NCI-H524 treated with DMSO at 0.1 percent for 48 hours (cell line): Measurements from ENCODE around the gene ARHGEF1.
"Not testable (repeated sequence)": the region's sequence is repeated elsewhere in the genome, so short reads cannot be mapped to it uniquely, and the experiment has no call there.

Experiments
- DNase-seq: peaks from one replicate; lab custom pipeline; 2025; lab: John Stamatoyannopoulos, UW

ARHGEF1 gene

DNA sequence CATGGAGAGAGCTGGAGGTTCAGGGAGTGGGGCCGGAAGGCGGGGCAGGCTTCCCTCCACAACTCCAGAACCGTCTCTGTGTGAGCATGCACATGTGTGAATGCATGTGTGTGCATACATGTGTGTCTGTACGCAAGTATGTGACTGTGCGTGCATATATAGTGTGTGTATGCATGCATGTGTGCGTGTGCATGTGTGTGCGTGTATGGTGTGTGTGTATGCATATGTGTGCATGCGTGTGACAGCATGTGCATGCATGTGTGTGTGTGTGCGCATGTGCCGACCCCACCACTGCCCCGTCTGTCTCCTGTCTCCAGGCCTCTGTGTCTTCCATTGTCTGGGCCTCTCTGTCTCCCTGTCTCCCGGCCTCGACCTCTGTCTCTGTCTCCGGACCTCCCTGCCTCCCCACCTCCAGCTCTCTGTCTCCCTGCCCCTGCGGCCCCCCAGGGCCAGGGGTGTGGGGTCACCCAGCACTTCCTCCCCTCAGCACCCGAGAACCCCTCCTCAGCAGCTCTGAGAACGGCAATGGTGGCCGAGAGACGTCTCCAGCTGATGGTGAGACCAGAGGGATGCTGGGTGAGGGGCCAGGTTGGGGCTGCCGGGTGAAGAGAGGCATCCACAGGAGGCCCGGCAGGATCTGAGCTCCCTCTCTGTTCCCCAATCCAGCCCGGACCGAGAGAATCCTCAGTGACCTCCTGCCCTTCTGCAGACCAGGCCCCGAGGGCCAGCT is 22.5 kb downstream of the ARHGEF1 start:
- DNase-seq: no peak

DNA sequence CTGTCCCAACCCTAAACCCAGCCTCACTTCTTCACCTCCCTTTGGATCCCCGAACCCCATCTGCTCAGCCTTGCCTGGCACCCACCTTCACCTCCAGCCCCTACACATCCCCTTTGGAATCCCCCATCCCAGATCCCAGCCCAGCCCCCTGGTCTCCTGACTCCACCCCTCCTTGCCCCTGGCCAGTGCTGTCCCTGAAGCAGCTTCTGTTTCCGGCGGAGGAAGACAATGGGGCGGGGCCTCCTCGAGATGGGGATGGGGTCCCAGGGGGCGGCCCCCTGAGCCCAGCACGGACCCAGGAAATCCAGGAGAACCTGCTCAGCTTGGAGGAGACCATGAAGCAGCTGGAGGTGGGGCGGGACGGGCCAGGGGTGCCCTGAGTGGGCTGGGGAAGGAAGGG is 23.3 kb downstream of the ARHGEF1 start:
- no peak for DNase-seq

DNA sequence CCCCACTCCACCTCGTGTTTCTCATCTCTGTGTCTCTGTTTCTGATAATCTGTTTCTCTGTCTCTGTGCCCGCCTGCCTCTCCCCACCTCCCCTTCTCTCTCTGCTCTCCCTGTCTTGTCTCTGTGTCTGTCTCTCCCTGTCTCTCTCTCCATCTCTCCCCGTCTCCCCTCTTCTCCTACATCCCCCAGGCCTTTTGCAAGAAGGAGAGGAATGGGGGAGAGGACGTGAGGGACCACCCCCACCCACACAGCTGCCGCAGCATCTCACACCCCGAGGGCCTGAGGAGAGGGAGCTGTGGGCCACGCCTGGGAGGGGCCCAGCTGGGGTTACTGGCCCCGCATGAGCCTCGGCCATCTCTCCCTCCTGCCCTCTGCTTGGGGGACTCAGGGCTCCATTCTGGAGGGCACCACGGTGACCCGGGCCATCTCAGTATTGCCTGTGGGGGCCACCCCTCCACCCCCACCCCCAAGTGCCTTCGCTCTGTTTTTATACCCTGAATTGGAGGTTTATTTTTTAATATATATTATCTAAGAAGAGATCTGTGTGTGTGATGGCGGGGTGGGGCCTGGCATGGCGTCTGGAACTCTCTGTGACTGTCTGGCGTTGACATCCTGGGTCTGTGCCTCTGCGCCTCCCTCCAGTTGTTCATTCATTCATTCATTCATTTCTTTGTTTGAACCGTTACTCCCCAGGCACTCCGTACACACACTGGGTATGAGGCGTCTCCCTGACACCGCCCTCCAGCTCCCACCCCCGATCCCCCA is 24.1 kb downstream of the ARHGEF1 start:
- no peak for DNase-seq

DNA sequence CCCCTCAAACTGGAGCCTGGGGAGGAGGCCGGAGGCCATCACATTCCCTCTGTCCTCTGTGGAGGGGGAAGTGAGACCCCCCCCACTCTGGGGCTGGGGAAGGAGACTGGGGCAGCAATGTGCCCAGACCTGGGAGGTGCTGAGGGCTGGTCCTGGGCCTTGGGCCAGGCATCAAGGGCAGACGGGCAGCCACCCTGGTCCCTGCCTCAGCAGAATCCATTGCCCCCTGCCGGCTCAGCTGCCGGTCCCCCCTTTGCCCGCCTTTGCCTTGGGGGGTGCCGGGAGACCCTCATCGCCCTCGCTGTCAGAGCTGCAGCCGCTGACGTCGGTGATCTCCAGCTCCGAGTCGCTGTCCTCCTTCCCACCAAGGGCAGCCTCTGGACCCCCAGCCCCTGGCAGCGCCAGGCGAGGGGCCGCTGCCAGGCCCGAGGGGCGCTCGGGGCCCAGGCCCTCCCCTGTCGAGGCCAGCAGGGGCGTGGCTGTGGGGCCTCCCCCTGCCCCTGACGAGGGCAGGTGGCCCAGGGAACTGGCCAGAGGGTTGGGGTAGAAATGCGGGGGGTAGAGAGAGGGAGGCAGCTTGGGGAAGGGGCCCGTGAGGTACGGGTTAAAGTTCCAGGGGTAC is 25.1 kb downstream of the ARHGEF1 start:
- no peak for DNase-seq

DNA sequence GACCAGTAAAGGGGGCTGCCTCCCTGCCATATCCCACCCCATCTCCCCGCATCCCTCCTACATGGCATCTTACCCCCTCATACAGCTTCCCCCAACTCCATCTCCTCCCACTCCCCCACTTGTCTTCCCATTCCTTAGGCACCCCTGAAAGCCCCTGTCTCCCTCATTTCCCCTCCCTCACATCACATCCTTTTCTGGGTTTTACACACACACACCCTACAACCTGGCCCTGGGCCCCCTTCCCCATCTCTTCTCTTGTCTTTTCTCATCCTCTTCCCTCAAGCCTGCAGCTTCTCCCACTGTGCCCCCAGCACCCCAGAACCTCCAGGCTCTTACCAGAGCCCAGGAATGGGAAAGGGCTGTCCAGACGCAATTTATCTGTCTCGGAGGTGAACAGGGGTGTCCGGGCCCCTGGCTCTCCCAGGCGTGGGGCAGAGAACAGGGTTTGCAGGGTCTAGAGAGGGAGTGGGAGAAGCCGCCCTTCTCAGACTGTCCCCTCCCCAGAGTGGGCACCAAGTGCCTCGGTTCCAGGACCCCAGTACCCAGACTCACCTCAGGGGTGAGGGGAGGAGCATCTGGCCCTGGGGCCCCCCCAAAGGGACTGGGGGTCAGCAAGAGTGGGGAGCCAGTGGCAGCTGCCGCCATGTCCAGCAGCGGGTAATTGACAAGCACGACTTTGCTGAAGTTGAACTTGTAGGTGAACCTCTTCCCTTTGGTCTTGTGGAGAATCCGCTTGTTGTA is 25.9 kb downstream of the ARHGEF1 start:
- no peak for DNase-seq

DNA sequence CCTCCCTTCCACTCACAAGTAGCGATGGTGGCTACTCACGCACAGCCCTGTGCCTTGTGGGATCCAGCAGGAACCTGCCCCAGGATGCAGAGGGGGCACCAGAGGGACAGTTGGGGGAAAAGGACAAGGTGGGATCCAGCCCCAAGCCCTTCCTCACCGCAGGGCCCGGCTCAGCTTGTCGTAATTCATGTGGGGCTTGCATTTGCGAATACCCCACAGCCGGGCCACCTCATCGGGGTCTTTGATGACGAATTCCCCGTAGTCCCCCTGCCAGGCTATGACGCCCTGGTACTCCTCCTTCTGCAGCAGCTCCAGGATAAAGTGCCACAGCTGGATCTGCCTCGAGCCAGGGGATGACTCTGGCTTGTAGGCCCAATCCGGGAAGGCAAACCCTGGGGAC is 26.7 kb downstream of the ARHGEF1 start:
- DNase-seq: no peak

DNA sequence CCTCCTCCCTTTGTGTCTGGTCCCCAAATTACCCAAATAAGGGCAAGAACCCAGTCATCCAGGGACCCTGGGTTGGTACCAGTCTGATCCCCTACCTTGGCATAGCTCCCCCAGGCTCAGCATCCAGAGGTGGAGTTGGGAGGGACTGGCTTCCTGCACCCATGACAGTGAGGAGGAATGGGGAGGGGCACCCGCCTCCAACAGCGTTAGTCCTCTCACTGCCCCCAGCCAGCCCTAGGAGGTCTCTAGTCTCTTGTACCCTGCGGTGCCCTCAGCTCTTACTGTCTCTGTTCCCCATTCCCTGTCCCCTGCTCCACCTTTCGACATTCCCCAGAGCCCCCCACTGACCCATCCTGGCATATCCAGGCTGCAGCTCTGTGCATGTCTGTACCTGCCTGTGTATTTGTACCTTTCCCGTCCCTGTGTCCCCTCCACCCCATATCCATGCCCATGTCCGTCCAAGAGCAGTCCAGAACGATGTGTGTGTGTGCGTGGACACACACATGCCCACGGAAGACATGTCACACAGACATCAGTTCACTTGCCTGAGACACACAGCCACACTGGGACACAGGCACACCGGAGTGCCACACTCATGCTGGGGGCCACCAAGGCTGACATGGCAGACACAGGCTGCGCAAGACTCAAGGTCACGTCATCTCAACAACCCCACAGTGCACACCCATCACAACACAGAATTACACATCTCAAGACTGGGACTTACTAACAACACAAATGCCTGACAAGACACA is 27.4 kb downstream of the ARHGEF1 start:
- no peak for DNase-seq

DNA sequence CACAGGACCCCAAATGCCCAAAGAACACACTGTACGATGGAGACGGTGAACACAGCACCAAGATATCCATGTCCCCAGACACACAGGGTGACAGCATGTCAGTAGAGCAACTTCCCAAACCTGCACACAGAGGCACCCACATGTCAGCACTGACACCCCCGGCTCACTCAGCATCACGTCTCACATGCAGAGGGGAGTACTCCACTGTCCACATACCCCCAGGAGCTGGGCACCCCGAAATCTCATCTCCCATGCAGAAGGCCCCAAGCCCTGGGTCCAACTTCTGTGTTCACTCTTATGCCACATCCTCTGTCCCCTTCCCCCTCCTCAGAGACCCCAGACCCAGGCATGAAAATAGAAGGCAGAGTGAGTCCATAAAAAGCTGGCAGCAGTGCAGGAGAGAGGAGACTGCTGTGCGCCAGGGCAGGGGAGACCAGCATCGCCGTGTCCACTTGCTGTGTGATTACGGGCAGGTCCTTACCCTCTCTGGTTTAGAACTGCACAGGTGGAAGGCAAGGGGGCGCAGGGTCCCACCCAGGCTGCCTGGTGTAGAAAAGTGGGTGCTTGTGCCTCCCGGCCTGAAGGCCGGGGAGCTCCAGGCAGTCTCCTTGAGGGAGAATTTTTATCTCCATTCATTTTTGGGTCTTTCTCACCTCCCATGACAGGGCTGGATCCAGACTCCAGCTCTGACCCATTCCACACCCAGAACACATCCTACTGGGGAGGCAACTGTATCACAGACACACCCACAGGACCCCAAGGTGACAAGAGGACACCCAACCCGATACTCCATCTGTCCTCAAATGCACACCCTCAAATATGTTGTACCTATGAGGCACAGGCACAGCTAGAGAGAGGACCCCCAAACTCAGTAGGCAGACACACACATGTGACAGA is 28.3 kb downstream of the ARHGEF1 start:
- no peak for DNase-seq

DNA sequence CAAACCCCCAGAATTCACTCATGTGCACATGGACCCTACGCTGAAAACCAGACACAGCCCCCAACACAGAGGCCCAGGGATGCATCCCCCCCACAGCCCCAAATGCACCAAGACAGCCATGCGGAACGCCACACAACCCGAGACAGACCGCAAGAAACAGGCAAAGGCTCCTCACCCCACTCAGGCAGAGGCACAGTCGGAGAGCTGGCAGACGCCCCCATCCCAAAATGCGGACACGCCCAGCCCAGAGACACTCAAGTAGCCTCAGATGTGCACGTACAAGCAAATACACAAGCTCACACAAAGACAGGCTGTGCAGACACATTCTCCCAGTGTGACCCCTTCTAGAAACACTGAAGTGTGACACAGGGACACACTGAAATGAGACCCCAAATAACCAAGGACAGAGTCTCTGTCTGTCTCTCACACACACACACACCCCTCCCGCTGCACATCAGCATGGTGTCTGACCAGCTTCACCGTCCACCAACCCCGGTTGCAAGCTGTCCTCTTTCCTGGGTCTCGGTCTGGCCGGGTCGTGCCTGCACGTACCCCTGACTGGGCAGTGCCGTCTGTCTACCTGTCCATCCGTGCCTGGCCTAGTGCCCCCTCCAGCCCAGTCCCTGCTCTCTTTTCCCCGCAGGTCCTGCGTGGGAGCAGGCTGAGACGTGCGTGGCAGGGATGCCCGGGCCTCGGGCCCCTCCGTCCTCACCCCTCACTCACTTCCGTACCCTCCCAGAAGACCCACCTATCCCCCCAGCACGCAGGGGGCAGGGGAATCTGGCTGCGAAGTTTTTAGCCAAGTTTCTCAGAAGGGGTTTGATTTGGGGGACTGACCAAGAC is 29.1 kb downstream of the ARHGEF1 start:
- DNase-seq: no peak

DNA sequence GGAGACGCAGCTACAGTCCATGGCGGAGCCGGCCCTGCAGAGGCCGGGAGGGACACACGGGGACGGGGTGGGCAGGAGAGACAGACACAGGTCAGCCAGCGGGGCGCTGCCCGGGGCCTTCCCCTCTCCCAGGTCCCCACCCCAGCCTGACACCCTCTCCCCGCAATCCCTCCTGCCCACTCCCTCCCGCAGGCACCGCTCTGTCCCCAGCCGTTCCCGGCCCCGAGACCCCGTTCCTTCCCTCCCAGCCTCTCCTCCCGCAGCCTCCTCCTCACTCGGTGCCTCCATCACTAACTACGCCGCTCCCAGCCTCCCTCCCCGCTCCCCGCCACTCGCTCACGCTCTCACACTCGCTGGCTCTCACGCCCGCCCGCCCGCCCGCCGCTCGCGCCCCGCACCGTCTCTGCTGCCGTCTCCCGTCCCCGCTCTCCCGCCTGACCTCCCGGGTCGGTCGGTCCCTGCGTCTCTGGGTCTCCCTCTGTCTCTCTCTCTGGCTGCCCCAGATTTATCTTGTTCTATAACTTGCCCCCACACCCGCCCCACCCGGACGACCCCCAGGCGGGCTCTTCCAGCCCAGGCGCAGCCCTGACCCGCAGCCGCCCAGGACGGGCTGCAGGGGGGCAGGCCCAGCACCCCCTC is 30.0 kb downstream of the ARHGEF1 start:
- DNase-seq: no peak

DNA sequence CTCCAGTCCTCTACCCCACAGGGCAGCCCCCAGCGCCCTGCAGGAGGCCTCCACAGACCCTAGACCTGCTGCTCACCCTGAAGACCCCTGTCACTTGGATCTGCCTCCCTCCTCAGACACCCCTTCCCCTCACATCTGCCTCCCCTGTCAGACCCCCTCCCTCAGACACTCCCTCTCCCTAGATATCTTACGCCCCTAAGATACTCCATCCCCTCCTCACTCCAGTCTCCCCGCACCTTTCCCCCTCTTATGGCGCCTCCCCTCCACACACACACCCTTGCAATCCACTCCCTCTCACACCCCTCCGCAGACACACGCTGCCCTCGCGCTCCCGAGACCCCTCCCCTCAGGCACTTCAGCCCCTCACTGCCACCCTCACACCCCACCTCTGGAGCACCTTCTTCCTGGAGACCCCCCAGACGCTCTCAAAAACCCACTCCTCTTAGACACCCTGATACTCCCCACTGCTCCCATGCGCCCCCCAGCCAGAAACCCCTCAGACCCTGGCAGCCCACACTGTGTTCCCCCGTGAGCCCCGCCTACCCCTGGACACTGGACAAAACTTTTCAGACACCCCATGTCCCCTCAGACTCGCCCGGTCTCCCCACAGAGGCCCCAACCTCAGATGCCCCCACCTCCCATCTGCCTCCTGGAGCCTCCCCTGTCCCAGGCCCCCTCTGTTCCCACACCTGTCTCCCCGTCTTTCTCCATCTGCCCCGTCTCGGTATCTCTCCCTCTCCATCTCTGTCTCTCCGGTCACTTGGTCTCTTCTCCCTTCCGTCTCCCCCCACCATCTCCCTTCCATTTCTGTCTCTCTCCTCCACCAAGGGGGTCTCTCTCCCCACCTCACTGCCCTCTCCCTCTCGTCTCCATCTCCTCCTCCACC is 30.8 kb downstream of the ARHGEF1 start:
- DNase-seq: no peak

DNA sequence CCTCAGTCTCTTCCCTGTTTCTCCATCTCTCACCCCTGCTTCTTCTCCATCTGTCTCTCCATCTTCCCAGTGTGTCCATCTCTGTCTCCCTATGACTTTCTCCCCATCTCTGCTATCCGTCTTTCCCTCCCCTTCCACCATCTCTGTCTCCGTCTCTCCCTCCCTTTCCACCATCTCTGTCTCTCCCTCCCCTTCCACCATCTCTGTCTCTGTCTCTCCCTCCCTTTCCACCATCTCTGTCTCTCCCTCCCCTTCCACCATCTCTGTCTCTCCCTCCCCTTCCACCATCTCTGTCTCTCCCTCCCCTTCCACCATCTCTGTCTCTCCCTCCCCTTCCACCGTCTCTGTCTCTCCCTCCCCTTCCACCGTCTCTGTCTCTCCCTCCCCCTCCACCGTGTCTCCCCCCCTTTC is 31.4 kb downstream of the ARHGEF1 start:
- DNase-seq: not testable (repeated sequence)

DNA sequence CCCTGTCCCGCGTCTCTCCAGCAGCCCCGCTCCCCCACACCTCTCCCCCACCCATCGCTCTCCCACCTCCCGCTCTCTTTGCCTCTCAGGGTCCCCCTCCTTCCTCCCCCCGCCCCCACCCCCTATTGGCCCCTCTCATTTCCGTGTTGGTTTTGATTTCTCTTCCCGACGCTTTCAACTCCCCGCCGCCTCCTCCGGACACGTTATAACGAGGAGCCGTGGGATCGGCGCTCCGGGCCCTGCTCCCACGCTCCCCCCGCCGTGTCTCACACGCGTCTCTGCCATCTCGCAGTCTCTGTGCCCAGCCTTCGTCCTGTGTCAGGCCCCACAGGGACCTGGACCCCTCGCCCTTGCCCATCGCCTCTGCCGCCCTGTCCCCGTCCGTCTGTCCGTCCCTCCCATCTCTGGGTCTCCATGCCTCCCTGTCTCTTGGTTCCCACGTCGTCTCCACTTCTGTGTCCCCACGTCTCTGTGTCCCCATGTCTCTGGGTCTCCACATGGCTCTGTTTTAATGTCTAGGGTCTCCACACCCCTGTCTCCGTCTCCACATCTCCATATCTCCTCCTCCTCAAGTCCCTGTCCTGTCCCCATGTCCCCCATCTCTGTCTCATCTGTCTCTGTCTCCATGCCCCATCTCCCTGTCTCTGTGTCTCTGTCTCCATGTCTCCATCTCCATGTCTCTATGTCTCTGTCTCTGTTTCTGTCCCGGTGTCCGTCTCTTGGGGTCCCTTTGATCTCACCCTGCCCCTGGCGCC is 32.2 kb downstream of the ARHGEF1 start:
- DNase-seq: no peak

DNA sequence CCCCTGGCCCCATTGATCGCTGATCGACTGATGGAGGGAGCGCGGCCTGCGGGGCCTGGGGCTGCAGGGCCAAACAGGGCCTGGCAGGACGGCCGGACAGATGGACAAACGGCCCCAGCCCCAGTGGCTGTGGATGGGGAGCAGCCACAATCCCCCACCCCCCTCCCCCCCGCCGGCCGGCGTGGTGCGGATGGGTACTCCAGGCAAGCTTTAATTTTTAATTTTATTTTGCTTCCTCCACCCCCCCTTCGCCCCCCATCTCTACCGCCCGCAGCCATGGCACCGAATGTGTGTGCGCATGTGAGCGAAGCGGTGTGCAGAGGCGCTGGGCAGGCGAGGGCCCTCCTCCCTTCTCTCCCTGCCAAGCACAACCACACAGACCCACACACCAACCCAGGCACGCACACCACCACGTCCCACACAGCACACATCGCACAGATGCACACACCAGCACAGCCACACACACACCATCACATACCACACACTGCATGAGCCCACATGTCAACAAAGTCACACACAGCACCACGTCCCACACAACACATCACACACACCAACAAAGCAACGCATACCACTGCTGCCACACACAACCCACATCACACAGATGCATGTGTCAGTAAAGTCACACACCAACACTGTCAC is 32.9 kb downstream of the ARHGEF1 start:
- no peak for DNase-seq

DNA sequence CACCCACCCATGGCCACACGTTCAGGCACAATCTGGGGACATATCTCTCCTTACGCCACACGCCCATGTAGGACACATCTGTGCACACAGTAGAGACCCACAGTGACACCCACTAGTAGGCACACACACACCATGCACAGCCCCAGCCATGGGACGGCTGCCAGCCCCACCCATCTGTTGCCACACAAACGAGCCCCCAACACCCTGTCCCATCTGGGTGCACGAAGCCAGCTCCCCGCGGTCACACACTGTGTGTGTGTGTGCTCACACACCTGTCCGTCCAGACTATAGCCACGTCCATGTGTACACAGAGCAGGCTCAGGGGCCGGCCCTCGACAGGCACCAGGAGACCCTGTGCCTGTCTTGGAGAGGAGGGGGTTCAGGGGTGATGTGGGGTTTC is 34.7 kb downstream of the ARHGEF1 start:
- DNase-seq: no peak

DNA sequence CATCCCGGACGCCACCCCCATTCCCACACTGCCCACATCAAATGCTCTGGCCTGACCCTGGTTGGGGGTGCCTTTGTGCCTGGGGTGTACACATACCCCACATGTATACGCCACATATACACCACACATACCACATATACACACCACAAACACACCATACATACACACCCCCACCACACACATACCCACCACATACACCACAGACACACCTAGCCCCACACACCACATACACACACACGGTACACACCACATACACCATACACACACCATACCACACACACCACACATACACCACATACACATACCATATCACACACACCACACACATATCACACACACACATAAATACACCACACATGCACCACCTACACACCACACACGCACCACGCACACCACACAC is 35.1 kb downstream of the ARHGEF1 start:
- DNase-seq: no peak

DNA sequence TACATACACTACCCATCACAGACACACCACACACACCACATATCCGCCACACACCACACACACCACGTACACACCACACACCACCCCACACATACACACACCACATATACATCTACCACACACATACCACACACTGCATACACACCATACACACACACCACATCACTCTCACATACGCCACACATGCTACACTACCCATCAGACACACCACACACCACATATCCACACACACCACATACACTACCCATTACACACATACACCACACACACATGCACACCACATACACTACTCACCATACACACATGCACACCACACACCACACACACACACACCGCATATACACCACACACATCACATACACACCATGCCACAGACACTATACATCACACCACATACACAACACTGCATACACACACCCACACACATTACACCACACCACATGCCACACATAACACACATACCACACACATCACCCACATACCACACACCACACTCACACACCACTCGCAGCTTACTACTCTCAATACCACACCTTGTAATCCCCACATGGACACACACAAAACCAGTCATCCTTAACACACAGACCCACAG is 35.8 kb downstream of the ARHGEF1 start:
- no peak for DNase-seq
